ENCODE measurements around the gene TM4SF20.
"Not testable (repeated sequence)": the region's sequence is repeated elsewhere in the genome, so short reads cannot be mapped to it uniquely, and the experiment has no call there.

TM4SF20 gene

DNA sequence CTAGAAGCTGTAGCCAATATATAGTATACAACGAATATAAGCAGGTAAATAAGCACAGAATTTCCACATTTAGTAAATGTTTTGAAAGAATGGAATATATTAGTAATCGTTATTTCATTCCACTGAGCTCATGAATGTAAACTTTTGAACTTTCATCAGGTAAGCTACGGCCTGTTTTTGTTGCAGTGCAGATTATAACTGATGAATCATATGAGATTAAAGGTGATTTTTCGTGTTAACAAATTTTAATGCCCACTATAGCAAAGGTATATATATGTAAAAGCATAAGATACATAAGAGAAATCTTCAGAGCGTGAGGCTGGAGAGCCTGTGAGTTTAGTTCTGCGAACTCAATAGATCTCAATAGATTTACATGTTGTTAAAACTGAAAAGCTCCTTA is 7.5 kb upstream of the TM4SF20 start:
- H3K27me3 Mint-ChIP-seq: no peaks in the 10 kb centered on the region
- peak overlapping the region; percentile 93 for H3K27ac Mint-ChIP-seq
- peaks cover 26% of the 10 kb centered on the region for H3K4me1 Mint-ChIP-seq
- ATAC-seq: no peak
- H3K9me3 Mint-ChIP-seq: peaks cover 8% of the 10 kb centered on the region
- no peak overlapping the region for H3K4me3 Mint-ChIP-seq
- H3K36me3 Mint-ChIP-seq: no peaks in the 10 kb centered on the region

GRCh38 chr2:227383686-227384085 is 4.6 kb upstream of the TM4SF20 start:
- Mint-ChIP-seq H3K4me3 (no peak overlapping the region), H3K27ac (peak overlapping the region; percentile 64)

GRCh38 chr2:227382241-227382835 is 3.2 kb upstream of the TM4SF20 start:
- Mint-ChIP-seq H3K4me1 (peaks cover 21% of the 10 kb centered on the region), H3K27ac (peak overlapping the region; percentile 74)
- H3K4me3 Mint-ChIP-seq, H3K27me3 Mint-ChIP-seq, H3K36me3 Mint-ChIP-seq, H3K9me3 Mint-ChIP-seq, ATAC-seq: not testable (repeated sequence)

More at GRCh38 chr2:227383686-227384085, 4.6 kb upstream of the TM4SF20 start:
- Mint-ChIP-seq H3K4me1 (peaks cover 26% of the 10 kb centered on the region), H3K36me3 (no peaks in the 10 kb centered on the region), H3K27me3 (no peaks in the 10 kb centered on the region), H3K9me3 (peaks cover 8% of the 10 kb centered on the region)
- no peak for ATAC-seq

DNA sequence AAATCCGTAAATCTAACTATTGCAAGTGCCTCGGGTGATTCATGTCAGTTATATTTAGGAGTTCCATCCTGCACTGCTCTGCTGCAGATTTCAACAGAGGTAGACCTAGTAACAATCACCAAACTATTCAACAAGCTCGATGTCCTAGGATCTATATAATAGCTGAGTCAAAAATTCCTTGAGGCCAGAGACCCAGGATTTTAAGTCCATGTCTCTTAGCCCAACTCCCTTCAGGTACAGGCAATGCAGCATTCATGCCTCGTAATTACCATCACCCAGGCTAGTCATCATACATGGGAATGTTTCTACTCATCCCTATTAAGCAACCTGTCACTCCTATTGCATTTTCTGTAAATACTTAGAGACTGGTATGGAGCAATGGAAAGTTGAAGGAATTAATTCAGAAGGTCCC is 729 bp downstream of the TM4SF20 start:
- H3K4me1 Mint-ChIP-seq: no peaks in the 10 kb centered on the region
- no peaks in the 10 kb centered on the region for H3K36me3 Mint-ChIP-seq
- peaks cover 8% of the 10 kb centered on the region for H3K9me3 Mint-ChIP-seq
- no peak overlapping the region for H3K27ac Mint-ChIP-seq
- H3K4me3 Mint-ChIP-seq: no peak overlapping the region
- no peak for ATAC-seq
- peaks cover 2% of the 10 kb centered on the region for H3K27me3 Mint-ChIP-seq

GRCh38 chr2:227377467-227378351 is 1.4 kb downstream of the TM4SF20 start:
- Mint-ChIP-seq H3K4me3 (no peak overlapping the region), H3K27ac (no peak overlapping the region), H3K4me1 (no peaks in the 10 kb centered on the region), H3K36me3 (no peaks in the 10 kb centered on the region), H3K9me3 (peaks cover 8% of the 10 kb centered on the region), H3K27me3 (peaks cover 8% of the 10 kb centered on the region)
- ATAC-seq: no peak

- Mint-ChIP-seq H3K4me1 (no peaks in the 10 kb centered on the region), H3K27me3 (peaks cover 10% of the 10 kb centered on the region), H3K4me3 (no peak overlapping the region)
Measured at GRCh38 chr2:227376656-227377396, 2.3 kb downstream of the TM4SF20 start.

DNA sequence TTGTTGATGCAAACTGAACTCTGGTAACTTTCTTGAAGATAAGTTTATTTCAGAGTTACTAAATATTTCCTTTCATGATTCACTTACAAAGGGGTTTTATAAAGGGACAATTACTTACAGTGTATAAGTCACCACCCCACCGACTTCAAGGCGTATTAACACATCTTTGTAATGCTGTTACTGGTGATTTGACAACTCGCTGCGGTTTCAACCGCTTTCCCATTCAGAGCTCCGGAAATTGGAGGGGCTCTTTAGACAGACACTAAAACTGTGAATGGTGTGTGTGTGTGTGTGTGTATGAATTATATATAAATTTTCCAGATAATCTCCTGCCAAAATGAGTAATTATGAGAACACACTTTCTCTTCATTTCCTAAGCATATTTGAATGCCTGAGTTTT is 4.9 kb downstream of the TM4SF20 start:
- H3K9me3 Mint-ChIP-seq: no peaks in the 10 kb centered on the region
- H3K4me1 Mint-ChIP-seq: no peaks in the 10 kb centered on the region
- H3K4me3 Mint-ChIP-seq: no peak overlapping the region
- H3K27me3 Mint-ChIP-seq: peaks cover 10% of the 10 kb centered on the region
- ATAC-seq: no peak
- H3K27ac Mint-ChIP-seq: no peak overlapping the region
- no peaks in the 10 kb centered on the region for H3K36me3 Mint-ChIP-seq

More at GRCh38 chr2:227376656-227377396, 2.3 kb downstream of the TM4SF20 start:
- H3K27ac Mint-ChIP-seq: no peak overlapping the region
- ATAC-seq: no peak
- no peaks in the 10 kb centered on the region for H3K36me3 Mint-ChIP-seq
- peaks cover under 1% of the 10 kb centered on the region for H3K9me3 Mint-ChIP-seq

- Mint-ChIP-seq H3K27ac (no peak overlapping the region), H3K4me1 (no peaks in the 10 kb centered on the region), H3K27me3 (peaks cover 10% of the 10 kb centered on the region), H3K36me3 (no peaks in the 10 kb centered on the region), H3K4me3 (no peak overlapping the region), H3K9me3 (no peaks in the 10 kb centered on the region)
- no peak for ATAC-seq
Measured at GRCh38 chr2:227373389-227373788, 5.7 kb downstream of the TM4SF20 start.

- Mint-ChIP-seq H3K27me3 (peaks cover 10% of the 10 kb centered on the region), H3K27ac (no peak overlapping the region), H3K4me1 (no peaks in the 10 kb centered on the region), H3K36me3 (no peaks in the 10 kb centered on the region), H3K9me3 (no peaks in the 10 kb centered on the region), H3K4me3 (no peak overlapping the region)
- ATAC-seq: no peak
Measured at GRCh38 chr2:227370791-227371312, 8.3 kb downstream of the TM4SF20 start.

DNA sequence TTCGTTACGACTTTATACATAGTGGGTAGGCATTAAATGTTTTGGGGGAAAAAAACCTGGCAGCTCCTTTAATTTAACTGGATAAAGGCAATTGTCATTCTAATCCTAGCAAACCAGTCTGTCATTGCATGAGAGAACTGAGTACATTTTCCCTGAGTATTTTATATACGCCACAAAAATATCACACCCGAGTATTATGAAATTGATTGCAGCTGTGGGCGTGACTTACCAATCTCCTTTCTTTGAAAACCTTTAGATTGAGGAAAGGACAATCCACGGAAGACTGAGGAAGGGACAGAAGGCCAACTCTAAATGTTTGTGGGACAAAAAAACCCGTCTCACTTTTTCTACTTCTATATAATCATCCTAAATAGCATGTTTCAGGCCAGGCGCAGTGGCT is 9.0 kb downstream of the TM4SF20 start:
- Mint-ChIP-seq H3K27ac (no peak overlapping the region), H3K36me3 (no peaks in the 10 kb centered on the region), H3K9me3 (no peaks in the 10 kb centered on the region), H3K4me1 (no peaks in the 10 kb centered on the region), H3K4me3 (no peak overlapping the region), H3K27me3 (peaks cover 10% of the 10 kb centered on the region)
- ATAC-seq: no peak

DNA sequence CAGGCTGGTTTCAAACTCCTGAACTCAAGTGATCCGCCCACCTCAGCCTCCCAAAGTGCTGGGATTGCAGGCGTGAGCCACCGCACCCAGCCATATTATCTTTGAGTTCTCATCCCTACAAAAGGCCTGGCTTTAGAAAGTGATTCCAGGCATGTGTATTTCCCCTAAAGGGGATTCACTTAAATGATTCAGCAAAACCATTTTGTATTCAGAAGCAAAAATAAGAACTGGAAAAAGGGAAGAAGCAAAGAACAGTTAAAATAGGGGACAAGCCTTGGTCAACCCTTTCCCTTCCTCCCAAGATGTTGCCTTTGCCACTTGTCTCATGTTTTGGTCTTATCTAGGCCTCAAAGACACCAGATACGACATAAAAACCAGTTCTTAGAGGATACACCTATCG is 10.5 kb downstream of the TM4SF20 start:
- no peaks in the 10 kb centered on the region for H3K9me3 Mint-ChIP-seq
- H3K27me3 Mint-ChIP-seq: peaks cover 10% of the 10 kb centered on the region
- H3K4me1 Mint-ChIP-seq: no peaks in the 10 kb centered on the region
- H3K4me3 Mint-ChIP-seq: no peak overlapping the region
- ATAC-seq: no peak
- H3K27ac Mint-ChIP-seq: no peak overlapping the region
- H3K36me3 Mint-ChIP-seq: no peaks in the 10 kb centered on the region

DNA sequence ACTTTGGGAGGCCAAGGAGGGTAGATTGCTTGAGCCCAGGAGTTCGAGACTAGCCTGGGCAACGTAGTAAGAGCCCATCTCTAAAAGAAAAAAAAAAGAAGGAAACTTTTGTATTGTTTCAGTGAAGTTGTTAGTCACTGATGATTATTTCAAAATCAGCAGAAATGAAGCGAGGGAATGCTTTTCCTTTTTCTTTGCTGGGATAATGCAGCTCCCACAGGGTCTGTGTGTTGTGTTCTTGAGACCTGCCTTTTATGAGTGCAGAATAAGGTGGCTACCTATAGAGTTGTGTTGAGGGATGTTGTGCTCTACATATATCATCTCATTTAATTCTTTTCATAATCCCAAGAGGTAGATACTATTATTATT is 11.7 kb downstream of the TM4SF20 start:
- H3K9me3 Mint-ChIP-seq: no peaks in the 10 kb centered on the region
- ATAC-seq: no peak
- no peaks in the 10 kb centered on the region for H3K4me1 Mint-ChIP-seq
- H3K27ac Mint-ChIP-seq: no peak overlapping the region
- no peaks in the 10 kb centered on the region for H3K36me3 Mint-ChIP-seq
- H3K27me3 Mint-ChIP-seq: no peaks in the 10 kb centered on the region
- no peak overlapping the region for H3K4me3 Mint-ChIP-seq

- Mint-ChIP-seq H3K27me3 (no peaks in the 10 kb centered on the region), H3K4me3 (no peak overlapping the region), H3K36me3 (no peaks in the 10 kb centered on the region), H3K4me1 (no peaks in the 10 kb centered on the region), H3K9me3 (no peaks in the 10 kb centered on the region), H3K27ac (no peak overlapping the region)
- ATAC-seq: no peak
Measured at GRCh38 chr2:227366769-227367426, 12.2 kb downstream of the TM4SF20 start.

GRCh38 chr2:227365833-227366232 is 13.3 kb downstream of the TM4SF20 start:
- no peak overlapping the region for H3K27ac Mint-ChIP-seq
- ATAC-seq: no peak
- no peak overlapping the region for H3K4me3 Mint-ChIP-seq
- H3K4me1 Mint-ChIP-seq: no peaks in the 10 kb centered on the region
- no peaks in the 10 kb centered on the region for H3K27me3 Mint-ChIP-seq
- no peaks in the 10 kb centered on the region for H3K9me3 Mint-ChIP-seq
- H3K36me3 Mint-ChIP-seq: peaks cover 4% of the 10 kb centered on the region
